NCI-H2227 treated with DMSO at 0.1 percent for 48 hours (cell line): Measurements from ENCODE around the gene SCARB1.

Experiments
- DNase-seq: peaks from one replicate; lab custom pipeline; 2025; lab: John Stamatoyannopoulos, UW

SCARB1 gene

DNA sequence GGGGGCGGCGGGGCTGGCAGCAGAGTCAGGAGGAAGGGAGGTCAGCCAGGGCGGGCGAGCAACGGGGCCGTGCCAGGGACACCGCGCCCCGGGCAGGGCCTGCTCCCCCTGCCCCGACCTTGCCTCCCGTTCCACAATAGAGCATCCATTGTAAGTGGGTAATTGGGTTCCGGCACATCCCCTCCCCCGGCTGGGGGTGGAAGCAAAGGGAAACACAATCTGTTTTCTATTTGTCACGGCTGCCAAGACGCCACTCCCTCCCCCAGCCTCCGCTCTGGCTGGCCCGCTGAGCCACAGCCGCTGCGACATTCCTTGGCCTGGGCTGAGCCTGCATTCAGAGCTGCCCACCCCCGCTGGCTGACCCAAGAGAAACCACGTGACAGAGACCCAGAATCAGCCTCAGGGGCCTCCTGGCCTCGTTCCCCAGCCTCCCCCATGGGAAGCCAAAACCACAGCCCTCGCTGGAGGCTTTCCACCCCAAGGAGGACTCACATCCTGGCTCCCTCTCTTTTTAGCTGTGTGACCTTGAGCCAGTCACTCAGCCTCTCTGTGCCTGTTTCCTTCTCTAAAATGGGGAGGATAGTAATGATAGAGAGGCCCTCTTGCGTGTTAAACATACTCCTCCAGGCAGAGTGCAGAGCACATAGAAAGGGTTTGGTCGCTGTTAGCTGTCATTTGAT, 117.6 kb downstream of the SCARB1 start:
- peak; percentile 77 for DNase-seq

DNA sequence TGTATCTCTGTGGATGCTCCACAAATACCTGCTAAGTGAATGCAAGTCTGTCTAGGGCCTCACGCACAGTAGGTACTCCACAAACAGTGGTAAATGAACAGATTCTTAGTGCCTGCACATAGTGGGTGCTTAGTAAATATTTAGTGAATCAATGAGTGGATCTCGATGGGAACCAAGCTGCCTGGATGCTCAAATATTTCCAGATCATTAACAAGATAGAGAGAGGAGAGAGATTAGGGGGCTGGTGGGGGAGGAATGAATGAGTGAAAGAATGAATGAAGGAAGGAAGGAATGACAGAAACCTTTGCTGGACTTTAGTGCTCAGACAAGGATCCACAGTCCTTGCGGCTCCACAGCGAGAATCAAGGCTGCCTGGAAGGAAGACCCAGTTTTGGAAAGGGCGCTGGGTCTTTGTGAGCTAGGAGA, 118.2 kb downstream of the SCARB1 start:
- no peak for DNase-seq

GRCh38 chr12:124744659-124745464, 118.8 kb downstream of the SCARB1 start:
- no peak for DNase-seq

DNA sequence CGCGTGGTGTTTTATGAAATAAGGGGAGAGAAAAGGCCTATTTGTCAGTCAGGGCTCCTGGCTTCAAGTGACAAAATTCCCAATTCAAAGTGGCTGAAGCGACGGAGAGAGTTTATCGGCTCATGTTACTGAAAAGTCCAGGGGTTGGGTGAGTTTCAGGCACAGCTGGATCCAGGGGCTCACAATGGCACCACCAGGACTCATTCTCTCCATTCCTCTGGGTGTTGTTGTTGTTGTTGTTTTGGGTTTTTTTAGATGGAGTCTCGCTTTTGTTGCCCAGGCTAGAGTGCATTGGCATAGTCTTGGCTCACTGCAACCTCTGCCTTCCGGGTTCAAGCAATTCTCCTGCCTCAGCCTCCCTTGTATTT, 119.4 kb downstream of the SCARB1 start:
- DNase-seq, result no peak

GRCh38 chr12:124743479-124744272, 120.0 kb downstream of the SCARB1 start:
- no peak for DNase-seq

GRCh38 chr12:124742678-124743077, 121.0 kb downstream of the SCARB1 start:
- DNase-seq, result no peak

DNA sequence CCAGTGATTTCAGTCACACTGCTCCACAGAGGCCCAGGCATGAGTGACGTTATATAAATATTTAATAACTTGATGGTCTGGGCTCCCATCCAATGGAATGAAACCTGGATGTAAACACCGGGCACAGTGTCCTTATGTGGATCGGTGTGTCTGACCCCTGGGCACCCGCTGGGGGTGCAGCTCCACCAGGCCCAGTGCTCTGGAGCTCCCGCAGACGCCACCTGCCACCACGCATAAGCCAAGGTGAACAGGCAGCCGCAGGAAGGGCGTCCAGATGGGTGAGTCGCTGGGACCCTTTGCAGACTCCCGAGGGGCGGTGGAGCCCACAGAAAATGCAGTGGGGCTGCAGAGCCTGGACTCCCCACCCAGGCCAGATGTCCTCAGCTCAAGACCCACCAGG, 121.6 kb downstream of the SCARB1 start:
- no peak for DNase-seq

DNA sequence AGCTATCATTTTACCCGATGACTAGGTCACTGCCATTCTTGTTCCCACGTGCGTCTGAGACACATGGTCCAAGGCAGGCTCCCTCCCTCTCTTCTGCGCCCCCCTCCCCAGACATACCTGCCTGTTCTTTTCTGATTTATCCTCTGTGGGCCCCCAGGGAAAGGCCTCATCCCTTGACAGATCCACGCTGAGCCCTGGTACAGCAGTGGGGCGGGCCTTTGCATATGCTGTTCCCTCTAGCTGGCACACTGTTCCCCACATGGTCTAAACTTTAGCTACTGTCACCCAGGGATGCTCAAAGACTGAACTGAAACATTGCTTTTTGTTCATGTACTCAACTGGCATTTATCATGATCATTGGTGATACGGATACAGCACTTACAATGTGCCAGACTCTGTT, 122.5 kb downstream of the SCARB1 start:
- no peak for DNase-seq

GRCh38 chr12:124740691-124741137, 123.0 kb downstream of the SCARB1 start:
- DNase-seq, result no peak

DNA sequence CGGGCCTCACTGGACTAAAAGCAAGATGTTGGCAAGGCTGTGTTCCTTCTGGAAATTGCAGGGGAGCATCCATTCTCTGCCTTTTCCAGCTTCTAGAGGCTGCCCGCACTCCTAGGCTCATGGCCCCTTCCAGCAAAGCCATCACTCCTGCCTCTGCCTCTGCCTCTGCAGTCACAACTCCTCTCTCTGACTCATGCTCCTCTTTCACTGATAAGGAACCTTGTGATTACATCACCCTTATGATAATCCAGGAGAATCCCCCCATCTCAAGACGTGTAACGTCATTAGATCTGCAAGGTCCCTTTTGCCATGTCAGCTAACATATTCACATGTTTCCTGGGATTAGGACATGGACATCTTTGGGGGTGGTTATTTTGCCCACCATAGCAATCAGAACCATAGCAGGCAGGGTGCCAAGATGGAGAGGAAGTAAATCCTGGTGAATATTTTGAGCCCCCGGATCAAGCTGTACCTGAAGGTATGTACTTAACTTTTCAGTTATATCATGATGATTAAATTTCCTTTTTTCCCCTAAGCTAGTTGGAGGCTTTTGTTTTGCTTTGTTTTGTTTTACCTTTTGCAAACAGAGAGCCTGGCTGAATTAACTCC, 123.6 kb downstream of the SCARB1 start:
- no peak for DNase-seq

DNA sequence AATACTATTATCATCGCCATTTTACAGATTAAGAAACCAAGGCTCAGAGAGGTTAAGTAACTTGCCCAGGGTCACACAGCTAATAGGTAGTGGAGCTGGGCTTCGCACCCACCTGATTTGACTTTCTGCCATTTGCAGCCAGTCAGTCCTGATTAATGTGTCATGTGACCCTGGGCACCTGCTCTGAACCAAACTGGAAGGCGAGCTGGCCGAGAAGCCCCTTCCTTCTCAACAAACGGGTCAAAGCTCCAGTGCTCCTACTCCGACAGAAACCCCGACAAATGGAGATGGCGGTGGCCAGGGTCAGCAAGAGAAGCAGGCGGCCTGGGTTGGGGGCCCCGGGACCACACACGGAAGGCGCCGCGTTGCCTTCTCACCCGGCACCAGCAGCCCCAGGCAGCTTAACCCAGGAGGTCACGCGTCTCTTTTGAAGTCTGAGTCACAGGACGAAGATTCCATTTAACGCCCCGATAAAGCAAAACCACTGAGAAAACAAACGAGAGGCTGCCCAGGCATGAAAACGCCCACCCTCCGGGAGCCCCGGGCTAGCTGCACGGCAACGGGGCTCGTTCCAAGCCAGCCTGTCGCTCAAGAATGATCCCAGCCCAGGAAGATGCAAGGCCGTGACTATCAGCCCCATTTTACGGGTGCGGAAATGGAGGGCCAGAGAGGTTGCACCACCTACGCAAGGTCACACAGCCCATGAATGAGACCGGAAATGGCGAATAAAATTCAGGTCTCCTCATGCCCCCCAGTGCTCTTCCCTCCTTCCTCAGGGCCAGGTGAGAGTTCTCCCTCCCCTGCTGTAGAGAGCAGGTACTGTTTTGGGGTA, 124.8 kb downstream of the SCARB1 start:
- DNase-seq, result no peak

DNA sequence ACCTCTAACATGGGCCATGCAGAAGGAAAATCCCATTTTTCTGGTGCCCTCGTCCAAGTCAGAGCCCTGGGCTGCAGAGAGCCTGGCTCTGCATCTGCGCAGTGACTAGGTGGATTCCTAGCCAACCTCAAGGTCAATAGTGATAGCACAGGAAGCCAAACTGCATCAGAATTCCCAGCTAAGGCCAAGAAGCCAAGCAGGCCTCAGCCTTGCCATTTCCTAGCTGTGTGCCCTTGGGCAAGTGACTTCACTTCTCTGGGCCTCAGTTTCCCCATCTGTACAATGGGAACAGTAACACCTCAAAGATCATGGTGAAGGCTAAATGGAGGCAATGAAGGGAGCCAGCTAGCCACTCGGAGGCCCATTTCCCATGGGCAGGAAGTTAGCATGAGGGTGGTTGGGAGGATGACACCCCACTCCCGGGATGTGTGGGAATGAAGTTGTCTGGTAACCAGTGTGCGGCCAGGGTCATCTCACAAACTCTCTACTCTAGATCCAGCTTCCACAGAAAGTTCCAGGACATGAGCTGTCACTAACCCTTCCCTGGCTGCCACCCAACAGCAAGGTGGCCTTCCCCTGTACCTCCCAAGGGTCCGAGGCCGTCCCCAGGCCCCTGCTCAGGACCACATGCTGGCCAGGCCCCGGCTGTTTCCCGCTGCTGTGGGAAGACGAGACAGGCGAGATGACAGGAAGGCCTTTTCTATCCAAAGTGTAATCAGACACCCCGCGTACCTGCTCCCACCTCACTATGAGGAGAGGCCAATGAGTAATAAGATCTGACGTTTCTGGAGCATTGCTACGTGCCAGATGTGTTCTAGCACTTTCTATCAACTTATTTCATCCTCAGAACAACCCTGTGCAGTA, 125.7 kb downstream of the SCARB1 start:
- no peak for DNase-seq

DNA sequence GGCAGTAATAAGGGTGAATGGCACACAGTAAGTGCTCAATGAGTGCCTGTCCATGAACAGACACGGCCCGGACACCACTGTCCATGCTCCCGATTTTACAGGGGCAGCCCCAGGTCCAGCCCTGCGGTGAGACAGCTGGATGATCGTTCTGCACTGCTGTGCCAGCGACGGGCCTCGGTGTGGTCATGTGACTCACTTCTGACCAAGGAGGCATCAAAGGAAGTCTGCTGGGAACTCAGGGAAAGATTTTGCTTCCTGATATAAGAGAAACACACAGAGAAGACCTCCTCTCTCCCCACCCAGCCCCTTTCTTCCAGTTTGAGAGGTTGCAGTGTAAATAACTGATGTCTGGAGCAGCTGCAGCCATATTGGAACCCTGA, 126.6 kb downstream of the SCARB1 start:
- DNase-seq, result no peak

DNA sequence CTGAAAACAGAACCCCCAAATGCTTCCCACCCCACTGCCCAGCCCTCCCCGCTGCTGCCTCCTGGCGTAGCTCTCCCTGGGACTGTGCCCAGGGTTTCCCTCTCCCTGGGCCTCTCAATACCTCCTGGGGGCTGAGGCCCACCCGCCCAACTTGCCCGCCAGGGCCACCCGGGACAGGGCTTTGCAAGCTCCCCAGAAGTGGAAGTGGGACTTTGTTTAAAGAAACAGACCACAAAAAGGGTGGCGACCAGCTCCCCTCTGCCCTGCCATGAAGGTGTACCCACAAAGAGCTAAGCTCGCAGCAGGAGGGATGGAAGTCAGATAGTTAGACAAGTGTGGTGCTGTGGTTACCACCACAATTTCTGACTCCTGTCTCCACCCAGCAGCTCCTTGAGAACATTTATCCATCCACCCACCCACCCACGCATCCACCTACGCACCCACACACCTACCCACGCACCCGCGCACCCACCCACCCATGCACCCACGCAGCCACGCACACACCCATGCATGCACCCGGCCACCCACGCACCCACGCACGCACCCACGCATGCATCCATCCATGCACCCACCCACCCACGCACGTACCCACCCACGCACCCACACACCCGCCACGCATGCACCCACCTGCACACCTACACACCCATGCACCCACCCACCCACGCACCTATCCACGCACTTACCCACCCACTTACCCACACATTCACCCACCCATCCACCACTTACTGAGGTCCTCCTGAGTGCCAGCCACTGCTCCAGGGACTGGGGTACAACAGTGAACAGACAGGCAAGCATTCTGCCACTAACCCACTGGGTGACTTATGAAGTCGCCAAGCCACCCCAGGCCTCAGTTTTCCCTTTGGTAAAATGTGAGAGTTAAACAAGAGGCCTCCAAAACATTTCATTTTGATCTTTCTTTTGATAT, 127.3 kb downstream of the SCARB1 start:
- no peak for DNase-seq

GRCh38 chr12:124734224-124734788, 129.4 kb downstream of the SCARB1 start:
- no peak for DNase-seq

DNA sequence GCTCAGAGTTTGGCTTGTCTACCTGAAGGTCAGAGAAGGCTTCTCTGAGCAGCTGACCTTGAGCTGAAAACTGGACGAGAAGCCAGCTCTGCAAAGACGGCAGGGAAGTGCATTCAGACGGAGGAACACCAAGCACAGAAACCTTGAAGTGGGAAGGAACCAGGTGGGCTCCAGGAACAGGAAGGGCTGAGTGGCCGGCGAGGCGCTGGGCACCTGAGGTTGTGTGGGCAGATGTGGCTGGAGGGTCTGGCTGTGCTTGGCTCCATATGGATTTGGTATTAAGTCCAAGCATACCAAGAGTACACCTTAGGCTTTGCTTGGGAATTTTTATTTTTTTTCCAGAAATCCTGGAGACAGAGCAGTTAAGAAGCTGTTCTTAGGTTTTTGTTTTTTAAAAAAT, 130.6 kb downstream of the SCARB1 start:
- no peak for DNase-seq

GRCh38 chr12:124732275-124733075, 131.2 kb downstream of the SCARB1 start:
- no peak for DNase-seq

GRCh38 chr12:124731869-124732268, 131.8 kb downstream of the SCARB1 start:
- DNase-seq, result no peak
